Measurements from ENCODE around the gene LZTS2.

DNA sequence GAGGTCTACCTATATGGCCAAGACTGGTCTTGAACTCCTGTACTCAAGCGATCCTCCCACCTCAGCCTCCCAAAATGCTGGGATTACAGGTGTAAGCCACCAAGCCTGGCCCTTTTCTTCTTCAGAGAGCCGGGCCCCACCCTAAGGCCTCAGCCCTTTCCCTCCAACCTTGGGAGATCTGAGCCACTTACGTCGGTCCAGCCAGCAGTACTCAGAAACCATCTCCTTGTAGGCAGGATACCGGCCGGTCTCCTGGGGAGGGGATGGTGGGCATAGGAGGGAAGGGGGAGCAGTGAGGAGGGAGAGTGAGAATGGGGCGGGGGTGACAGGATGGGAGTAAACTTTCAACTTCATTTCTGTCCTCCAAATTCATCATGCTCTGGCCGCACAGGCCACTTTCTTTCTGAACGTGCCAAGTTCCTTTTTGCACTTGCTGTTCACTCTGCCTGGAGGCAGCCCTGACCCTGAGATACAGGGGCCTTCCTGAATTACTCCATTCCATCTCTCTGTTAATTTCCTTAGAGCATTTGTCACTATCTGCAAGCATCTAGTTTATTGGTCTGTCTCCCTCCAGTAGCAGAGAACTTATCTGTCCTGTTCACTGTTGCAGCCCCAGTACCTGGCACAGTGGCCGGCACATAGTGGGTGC is 20.9 kb downstream of the LZTS2 start:
- TF ChIP-seq, protein P1, sequence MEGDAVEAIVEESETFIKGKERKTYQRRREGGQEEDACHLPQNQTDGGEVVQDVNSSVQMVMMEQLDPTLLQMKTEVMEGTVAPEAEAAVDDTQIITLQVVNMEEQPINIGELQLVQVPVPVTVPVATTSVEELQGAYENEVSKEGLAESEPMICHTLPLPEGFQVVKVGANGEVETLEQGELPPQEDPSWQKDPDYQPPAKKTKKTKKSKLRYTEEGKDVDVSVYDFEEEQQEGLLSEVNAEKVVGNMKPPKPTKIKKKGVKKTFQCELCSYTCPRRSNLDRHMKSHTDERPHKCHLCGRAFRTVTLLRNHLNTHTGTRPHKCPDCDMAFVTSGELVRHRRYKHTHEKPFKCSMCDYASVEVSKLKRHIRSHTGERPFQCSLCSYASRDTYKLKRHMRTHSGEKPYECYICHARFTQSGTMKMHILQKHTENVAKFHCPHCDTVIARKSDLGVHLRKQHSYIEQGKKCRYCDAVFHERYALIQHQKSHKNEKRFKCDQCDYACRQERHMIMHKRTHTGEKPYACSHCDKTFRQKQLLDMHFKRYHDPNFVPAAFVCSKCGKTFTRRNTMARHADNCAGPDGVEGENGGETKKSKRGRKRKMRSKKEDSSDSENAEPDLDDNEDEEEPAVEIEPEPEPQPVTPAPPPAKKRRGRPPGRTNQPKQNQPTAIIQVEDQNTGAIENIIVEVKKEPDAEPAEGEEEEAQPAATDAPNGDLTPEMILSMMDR (conservative IDR thresholded peaks at IDR 0.05; ENCODE audit: low read depth in 2 of 2) = no peak
- no peak for TF ChIP-seq POLR2AphosphoS5 (IDR thresholded peaks at IDR 0.05; ENCODE audit: low read depth)
- TF ChIP-seq EZH2 (IDR thresholded peaks at IDR 0.05; ENCODE audit: low read depth, unreplicated experiment) = no peak
- no peak for TF ChIP-seq EZH2phosphoT487 (IDR thresholded peaks at IDR 0.05; ENCODE audit: unreplicated experiment)
- TF ChIP-seq CREB1 (CRISPR knock-in tag; IDR thresholded peaks at IDR 0.05; ENCODE audit: low read depth) = no peak
- TF ChIP-seq, protein P2, sequence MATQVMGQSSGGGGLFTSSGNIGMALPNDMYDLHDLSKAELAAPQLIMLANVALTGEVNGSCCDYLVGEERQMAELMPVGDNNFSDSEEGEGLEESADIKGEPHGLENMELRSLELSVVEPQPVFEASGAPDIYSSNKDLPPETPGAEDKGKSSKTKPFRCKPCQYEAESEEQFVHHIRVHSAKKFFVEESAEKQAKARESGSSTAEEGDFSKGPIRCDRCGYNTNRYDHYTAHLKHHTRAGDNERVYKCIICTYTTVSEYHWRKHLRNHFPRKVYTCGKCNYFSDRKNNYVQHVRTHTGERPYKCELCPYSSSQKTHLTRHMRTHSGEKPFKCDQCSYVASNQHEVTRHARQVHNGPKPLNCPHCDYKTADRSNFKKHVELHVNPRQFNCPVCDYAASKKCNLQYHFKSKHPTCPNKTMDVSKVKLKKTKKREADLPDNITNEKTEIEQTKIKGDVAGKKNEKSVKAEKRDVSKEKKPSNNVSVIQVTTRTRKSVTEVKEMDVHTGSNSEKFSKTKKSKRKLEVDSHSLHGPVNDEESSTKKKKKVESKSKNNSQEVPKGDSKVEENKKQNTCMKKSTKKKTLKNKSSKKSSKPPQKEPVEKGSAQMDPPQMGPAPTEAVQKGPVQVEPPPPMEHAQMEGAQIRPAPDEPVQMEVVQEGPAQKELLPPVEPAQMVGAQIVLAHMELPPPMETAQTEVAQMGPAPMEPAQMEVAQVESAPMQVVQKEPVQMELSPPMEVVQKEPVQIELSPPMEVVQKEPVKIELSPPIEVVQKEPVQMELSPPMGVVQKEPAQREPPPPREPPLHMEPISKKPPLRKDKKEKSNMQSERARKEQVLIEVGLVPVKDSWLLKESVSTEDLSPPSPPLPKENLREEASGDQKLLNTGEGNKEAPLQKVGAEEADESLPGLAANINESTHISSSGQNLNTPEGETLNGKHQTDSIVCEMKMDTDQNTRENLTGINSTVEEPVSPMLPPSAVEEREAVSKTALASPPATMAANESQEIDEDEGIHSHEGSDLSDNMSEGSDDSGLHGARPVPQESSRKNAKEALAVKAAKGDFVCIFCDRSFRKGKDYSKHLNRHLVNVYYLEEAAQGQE (IDR thresholded peaks at IDR 0.05; ENCODE audit: unreplicated experiment) = no peak
- no peak for TF ChIP-seq JUNB (IDR thresholded peaks at IDR 0.05; ENCODE audit: unreplicated experiment)
